GM21529 (cell line): ENCODE measurements around the gene RGP1.

Experiments used
- ATAC-seq: cut with Tn5 transposase; IDR thresholded peaks from one replicate; pipeline ENCODE4 v1.9.1; 2021; ENCODE audit not compliant: unreplicated experiment

RGP1 gene

DNA sequence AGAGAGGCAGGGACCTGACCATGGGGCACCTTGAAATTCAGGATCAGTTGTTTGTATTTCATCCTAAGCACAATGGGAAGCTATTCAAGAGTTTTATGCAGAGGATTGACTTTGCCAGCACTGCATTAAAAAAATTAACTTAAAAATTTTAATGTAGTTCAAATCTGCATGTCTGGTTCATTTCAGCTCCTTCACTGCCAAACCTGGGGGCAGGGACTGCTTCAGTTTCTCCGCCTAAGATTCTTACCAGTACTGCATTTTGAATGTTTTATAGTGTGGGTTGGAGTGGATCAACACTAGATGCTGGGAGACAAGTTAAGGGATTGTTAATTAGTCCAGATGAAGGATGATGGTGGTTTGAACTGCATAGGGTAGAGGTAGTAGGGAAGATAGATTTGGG, 20.7 kb downstream of the RGP1 start:
- ATAC-seq, result no peak

DNA sequence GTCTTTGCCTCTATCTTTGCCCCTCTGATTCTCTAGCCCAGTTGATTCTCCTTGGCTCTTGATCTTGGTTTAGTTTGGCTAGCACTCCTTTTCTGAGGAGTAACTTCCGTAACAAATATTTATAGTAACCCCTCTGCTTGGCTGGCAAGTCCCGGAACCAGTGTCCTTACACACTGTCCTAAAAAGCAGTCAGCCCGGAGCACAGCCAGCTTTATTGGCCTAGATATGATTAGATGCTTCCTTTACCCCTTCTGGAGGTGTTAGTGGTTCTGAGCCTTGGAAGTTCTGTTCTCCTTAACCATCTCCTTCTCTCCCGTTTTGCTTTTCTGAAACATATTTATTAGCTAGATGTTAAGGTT, 22.0 kb downstream of the RGP1 start:
- ATAC-seq, result no peak

DNA sequence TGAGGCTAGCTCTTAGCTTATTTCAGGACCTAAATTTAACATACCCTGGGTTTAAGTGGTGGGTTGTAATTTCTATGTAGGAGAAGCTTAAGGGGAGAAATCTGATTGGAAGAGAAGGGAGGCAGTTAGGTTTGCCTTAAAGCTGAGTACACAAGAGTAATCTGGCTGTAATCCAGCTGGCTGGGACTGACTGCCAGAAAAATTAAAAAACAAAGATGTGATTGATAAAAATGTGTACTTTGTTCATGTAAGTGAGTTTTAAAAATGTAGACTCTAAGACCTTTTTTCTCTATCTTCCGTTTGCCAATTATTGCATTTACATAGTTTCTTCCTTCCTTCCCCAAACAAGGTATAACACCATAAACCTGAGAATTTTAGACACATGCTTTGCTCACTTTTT, 22.4 kb downstream of the RGP1 start:
- no peak for ATAC-seq

DNA sequence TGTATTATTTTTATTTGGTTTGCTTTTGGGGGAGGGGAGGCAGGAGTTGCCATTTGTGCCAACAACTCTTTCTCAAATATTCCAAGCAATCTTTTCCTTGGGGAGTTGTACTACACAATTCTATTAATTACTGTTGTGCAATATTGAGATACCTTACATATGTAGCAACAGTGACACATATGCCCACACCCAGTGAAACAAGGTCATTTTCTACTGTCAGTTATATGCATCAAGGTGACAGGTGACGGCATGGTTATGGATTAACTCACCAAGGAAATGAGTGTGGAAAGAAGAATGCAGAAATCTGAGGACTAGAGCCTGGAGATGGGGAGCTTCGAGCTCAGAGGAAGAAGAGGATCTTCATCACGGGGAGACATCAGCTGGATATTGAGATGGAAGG, 22.9 kb downstream of the RGP1 start:
- no peak for ATAC-seq

DNA sequence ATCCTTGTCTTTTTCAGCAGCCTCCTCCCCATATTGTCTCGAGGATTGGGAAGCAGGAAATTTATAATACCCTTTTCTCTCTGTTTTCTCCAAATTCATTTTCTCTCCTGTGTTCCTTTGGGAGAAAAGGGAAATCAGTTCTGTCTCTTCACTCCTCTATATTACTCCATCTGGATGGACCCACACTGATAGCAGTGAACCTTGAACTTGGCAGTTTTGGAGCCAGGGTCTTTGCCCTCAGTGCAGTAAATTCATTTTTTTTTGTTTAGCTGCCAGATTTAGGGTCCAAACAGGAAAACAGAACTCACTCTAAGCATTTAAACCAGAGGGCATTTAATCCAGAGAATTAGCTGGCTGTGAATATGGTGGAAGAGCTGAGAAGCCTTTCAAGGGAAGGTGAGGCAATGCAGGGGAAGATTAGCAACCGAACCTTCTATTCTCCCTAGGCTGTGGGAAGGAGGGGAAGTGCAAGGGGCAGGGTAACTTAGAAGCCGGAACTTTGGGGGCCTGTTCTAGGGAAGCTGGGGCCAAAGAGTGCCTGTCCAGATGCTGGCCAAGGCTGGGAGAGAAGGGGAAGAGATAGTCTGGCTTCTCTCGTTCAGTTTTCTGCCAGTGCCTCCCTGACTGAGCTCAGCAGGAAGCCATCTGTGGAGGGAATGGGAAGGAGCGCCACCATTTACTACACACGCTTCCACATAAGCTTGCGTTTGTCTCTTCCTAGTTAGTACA, 26.0 kb downstream of the RGP1 start:
- no peak for ATAC-seq

DNA sequence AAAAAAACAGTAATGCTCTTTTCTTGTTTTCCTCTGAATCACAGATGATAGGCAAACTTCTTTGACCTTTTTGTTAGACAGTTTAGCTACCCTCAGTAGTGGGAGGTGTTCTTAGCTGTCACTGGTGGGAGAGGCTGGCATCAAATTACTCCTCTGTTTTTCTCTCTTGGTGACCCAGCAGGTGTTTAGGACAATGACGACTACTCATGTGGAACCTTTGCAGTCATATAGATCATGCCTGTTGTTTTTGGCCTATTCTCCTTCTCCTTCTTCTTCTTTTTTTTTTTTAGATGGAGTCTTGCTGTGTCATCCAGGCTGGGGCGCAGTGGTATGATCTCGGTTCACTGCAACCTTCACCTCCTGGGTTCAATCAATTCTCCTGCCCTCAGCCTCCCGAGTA, 26.9 kb downstream of the RGP1 start:
- no peak for ATAC-seq

DNA sequence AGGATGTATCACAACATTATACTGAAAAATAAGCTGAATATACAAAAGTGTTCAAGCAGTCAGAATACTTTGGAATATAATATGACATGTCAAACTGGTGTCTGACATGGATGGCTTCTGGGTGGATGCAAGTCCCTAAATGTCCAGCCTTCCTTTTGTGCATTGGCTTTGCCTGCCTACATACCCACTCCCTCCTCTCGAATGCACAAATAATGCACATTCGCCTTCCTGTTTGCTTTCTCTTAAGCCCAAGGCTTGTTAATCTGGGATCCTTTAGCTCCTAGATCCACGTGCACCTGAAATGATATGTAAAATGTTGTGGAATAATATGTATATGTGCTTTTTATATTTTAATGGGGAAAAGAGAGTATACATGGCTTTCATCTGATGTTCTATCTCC, 29.4 kb downstream of the RGP1 start:
- ATAC-seq, result no peak

DNA sequence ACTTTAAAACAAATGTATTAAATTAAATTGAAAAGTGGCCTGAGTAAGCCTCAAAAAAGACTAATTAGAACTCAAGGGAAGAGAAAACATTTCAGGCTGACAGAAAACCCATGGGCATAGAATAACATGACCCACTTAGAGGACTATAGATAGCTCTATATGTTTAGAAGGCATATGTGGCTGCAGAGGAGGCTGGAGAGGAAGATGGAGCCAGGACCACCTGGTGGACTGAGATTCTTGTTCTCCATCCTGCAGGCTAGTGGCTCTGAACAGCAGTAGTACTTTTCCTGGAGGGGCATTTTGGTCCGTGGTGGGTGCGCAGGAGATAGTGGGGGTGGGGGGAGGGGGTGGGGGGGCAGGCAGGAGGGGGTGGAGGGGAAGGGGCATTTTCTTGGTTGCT, 32.0 kb downstream of the RGP1 start:
- ATAC-seq, result no peak

DNA sequence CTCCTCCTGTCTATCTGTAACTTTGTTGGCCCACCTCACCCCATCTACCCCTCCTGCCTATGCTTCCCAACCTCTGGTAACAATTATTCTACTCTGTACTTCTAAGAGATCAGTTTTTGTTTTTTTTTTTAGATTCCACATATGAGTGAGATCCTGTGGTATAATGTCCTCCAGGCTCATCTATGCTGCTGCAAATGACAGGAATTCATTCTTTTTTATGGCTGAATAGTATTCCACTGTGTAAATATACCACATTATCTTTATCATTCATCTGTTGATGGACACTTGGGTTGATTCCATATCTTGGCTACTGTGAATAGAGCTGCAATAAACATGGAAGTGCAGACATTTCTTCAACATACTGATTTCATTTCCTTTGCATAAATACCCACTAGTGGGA, 34.3 kb downstream of the RGP1 start:
- ATAC-seq, result no peak

DNA sequence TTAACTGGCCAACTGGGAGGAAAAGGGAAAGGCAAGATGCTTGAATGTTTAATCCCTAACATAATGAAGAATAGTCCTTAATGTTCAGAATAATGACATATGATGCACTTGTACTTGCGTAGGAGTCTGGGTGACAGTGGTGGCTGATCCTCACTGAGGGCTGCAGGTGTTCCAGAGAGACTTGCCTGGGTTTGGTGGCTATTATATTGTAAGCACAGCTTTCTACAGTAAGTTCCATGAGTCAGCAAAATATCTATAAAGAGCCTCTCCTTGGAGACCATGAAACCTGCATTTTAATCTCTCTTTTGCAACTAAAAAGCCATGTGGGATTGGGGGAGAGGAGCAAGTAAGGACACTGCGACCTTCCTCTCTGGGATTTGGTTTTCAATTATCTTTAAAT, 40.5 kb downstream of the RGP1 start:
- ATAC-seq, result no peak

DNA sequence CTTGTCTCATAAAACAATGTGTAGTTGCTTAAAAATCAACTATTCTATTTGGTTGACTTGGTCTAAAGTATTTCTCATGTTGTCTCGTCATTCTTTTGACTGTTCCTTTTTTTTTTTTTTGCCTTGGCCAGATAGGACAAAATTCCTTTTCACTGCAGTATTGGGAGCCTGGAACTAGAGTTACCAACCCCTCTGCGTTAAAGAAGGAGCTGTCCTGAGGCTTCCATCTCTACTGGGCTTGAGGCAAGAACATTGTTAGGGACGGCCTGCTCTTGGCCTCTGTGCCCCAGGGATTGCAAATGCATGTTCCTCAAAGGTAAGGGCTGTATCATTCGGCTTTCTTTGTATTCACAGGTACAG, 40.9 kb downstream of the RGP1 start:
- no peak for ATAC-seq

DNA sequence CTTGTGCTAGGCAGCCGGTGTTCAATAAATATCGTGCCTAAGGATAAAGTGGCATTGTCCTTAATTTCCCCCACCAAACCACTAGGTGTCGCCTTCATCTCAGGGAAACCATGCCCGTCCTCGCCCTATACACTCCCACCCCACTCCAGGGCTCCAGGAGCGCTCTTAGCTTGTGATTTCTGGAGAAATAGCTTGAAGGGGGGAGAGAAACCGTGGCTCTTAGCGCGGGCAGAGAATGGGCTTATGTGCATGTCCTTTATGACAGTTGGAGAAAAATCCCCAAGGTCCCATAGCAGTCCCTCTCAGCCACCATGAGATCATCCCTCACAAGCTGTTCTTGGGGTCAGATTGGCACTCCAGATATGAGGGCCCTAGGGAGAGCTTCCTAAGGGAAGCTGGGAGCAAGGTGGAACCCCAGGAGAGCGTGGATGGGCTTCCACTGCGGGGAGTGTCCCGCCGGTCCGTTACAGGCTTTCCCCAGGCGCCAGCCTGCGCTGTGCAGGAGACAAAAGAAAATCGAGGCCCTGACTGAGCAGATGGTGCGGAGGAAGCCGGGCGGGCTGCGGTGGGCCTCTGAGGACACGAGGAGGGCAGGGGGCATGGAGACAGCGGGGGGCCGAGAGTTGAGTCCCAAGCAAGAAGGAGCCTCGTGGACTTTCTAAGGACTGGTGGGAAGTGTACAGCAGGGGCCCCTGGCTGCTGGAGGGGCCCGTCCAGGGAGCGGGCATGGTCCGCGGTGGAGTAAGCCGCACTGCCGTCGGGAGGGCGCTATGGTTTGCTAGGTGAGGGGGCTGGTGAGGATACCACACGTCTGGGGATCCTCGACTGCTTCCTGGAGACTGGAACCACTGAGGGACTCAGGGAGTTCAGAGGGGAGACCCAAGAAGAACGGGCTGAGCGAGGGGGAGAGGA, 41.6 kb downstream of the RGP1 start:
- ATAC-seq, result no peak

DNA sequence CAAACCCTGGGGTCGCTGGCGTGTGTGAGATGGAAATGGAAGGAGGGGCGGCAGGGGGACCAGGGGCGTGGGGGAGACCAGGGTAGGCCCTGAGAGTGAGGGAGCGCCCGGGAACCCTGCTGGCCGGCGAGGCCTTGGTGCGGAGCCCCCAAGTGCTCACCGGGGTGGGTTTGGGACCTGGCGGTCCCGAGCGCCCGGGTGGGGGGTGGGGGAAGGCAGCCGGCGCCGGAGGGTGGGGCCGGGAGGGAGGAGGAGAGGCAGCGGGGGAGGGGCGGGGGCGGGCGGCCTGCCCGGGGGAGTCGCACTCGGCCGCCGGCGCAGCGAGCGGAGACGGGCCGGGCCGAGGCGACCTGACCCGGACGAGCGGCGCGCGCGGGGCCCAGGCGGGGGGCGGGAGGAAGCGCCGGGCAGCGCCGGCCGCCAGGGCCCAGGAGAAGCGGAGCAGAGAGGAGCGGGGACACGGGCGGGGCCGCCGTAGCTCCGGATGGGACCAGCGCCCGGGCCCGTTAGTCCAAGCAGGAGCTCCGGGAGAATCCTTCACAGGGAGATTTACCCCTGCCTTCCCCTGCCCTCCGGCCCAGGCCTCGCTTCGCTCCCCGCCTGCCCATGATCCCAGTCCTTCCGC, 42.3 kb downstream of the RGP1 start, which contains the start of gene NPR2:
NPR2 (plus strand) TSS at position 295 of the 625 bp plus-strand sequence. CDS start 818 bp downstream, outside the sequence.
- ATAC-seq, result no peak

DNA sequence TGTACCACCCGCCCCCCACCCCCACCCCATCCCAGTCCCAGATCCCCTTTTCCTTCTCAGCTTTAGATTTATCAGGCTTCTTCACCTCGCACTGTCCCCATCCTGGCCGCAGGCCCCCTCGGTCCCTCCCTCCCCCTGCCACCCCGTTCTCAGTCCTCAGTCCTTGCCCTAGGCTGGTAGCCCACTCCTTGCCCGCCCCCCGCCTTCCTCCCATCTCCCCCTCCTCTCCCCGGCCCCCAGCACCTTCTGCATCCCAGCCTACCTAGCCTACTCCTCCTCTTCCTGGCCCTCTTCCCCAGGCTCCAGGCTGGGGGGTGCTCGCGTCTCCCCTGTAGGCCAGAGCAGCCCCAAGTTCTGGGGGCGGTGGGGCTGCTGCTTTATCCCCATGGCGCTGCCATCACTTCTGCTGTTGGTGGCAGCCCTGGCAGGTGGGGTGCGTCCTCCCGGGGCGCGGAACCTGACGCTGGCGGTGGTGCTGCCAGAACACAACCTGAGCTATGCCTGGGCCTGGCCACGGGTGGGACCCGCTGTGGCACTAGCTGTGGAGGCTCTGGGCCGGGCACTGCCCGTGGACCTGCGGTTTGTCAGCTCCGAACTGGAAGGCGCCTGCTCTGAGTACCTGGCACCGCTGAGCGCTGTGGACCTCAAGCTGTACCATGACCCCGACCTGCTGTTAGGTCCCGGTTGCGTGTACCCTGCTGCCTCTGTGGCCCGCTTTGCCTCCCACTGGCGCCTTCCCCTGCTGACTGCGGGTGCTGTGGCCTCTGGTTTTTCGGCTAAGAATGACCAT, 43.1 kb downstream of the RGP1 start:
- no peak for ATAC-seq

DNA sequence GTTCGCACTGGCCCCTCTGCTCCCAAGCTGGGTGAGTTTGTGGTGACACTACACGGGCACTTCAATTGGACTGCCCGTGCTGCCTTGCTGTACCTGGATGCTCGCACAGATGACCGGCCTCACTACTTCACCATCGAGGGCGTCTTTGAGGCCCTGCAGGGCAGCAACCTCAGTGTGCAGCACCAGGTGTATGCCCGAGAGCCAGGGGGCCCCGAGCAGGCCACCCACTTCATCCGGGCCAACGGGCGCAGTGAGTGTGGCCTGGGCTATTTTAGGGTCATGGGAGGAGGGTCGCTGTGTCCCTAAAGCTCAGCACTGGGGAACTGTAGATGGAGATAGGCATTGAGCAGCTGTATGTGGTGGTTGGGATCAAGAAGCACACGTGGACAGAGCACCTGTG, 43.7 kb downstream of the RGP1 start:
- ATAC-seq, result no peak

DNA sequence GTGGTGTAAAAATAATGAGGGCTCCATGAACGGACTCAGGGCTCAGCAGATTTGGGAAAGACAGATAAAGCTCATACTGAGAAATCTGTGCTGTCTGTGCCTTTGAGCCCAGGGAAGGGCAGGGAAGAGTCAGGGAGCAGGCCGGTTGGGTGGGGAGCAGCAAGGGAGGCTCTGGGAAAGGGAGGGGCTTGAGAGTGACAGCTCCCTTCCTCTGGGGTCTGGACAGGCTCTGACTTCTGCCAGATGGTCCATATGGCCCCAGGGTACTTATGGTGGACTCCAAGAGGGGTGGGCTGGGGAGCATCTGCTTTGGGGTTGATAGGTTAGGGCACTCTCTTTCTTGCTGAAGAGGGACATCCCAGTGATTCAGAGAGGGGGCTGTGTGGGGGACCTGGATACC, 44.4 kb downstream of the RGP1 start:
- ATAC-seq, result no peak

DNA sequence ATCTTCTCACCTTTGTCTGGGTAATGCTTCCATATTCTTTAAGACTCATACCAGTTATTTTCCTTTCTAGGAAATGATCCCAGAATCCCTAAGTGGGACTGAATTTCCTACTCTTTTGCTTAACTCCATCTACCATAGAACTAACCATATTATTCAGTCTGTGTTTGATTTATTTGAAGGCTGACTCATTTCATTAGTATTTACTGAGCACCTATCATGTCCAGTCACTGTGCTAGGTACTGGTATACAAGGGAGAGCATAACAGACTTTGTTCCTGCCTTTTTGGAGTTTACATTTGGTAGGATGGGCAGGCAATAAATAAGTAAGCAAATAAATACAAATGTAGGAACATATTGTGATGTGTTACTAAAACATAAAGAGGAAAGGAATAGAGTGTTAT, 46.6 kb downstream of the RGP1 start:
- ATAC-seq, result no peak

DNA sequence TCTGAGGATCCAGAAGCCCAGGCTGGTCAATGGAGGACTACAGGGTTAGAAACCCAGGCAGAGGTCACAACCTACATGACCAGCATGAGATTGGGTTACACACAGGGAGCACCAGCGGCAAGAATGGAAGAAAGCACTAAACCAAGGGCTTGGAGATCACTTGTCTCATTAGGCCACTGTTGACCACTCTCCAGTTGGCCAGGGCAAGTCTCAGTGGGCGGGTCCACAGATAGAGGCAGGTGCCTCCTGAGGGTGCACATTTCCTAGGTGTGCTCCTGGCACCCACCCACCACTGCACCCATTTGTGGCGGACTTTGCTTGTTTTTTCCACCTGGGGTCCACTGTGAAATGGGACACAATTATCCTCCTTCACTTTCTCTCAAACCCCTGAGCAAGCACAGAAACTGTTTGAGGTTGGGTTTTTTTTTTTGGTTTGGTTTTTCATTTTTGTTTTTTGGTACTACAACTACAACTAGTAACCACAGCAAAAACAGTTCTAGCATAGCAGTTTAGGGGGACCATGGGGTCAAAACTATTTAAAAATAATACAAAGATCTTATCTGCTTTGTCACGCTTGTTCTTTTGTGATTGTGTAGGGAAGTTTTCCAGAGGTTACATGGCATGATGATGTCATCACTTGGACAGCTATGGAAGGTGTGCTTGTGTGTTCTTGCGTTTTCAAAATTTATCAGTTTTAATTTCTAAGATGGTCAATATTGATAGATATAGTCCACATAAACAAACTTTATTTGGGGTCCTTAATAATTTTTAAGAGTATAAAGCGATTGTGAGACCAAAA, 48.4 kb downstream of the RGP1 start:
- ATAC-seq, result no peak

DNA sequence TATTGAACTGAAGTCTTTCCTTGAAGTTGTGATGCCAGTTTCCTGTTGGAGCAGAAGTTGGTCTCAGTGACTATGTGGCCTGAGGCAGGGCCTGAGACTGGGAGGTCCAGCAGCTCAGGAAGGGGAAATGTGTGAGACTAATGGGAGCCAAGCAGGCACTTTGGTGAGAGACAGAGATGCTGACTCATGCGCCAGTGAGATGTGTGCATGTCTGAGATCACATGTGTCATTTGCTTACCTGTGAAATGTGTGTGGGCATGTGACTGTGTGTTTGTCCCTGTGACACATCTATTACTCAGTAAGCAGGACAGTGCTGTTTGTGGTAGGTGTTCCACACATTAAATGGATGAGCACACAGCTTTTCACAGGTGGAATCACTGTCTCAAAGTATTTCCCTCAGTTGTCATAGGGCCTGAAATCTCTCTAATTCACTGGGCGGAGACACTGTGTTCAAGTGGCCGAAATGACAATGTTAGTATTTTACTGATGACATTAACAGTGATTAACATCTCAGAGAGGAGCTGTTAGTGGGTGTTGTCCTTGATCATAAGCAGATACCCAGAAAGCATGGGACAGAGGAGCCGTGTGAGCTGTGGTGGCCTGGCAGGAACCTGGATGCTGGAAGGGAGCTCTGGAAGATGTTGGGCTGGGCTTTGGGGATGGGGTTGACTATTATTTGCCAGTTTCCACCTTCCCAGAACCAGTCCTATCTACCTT, 49.7 kb downstream of the RGP1 start:
- ATAC-seq, result no peak

DNA sequence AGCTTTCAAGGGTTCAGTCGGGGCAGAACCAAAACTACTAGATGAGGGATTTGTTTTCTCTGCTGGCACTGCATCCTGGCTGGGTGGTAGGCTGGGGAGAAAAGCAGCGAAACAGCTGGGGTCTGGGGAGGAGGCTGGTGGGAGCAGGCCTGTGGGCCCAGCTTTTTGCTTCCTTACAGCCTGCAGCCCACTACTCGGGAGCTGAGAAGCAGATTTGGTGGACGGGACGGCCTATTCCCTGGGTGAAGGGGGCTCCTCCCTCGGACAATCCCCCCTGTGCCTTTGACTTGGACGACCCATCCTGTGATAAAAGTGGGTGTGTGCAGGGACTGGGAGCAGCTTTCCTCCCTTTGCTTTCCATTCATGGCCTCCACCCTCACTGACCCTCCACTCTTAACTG, 51.4 kb downstream of the RGP1 start:
- ATAC-seq, result no peak
